ENCODE measurements around the gene WIPF1. TPM values are rescaled to one million over a fixed set of nuclear protein-coding genes. Genes with fewer than 3 reads are reported as not detected.

The WIPF1 gene
- total RNA-seq, 1 experiment from 2014 or later: 6.4 TPM

GRCh38 chr2:174633623-174633930 lies 36.0 kb upstream of the WIPF1 start (continued):
- TF ChIP-seq AFF4 (CRISPR knock-in tag; IDR thresholded peaks at IDR 0.05; ENCODE audit: borderline replicate concordance) (no peak), SOX15 (CRISPR knock-in tag; IDR thresholded peaks at IDR 0.05) (no peak), TCF7 (CRISPR knock-in tag; IDR thresholded peaks at IDR 0.05; ENCODE audit: low read depth) (no peak), ZNF396 (CRISPR knock-in tag; IDR thresholded peaks at IDR 0.05; ENCODE audit: borderline replicate concordance) (no peak), MYBL2 (CRISPR knock-in tag; IDR thresholded peaks at IDR 0.05) (no peak), ZNF317 (CRISPR knock-in tag; IDR thresholded peaks at IDR 0.05; ENCODE audit: borderline replicate concordance, low read depth) (no peak), NR1H2 (CRISPR knock-in tag; IDR thresholded peaks at IDR 0.05) (no peak), ZNF532 (CRISPR knock-in tag; IDR thresholded peaks at IDR 0.05; ENCODE audit: borderline replicate concordance) (no peak), E2F1 (CRISPR knock-in tag; IDR thresholded peaks at IDR 0.05) (no peak), ZNF416 (CRISPR knock-in tag; IDR thresholded peaks at IDR 0.05) (no peak), ATF3 (CRISPR knock-in tag; conservative IDR thresholded peaks at IDR 0.05) (no peak)

GRCh38 chr2:174632841-174633622 lies 35.4 kb upstream of the WIPF1 start:
- TF ChIP-seq ESRRA (CRISPR knock-in tag; IDR thresholded peaks at IDR 0.05; ENCODE audit: borderline replicate concordance): no peak
- no peak for TF ChIP-seq FOXP1 (CRISPR knock-in tag; IDR thresholded peaks at IDR 0.05; ENCODE audit: borderline replicate concordance)
- TF ChIP-seq ZNF416 (CRISPR knock-in tag; IDR thresholded peaks at IDR 0.05): no peak
- no peak for TF ChIP-seq CREB1 (CRISPR knock-in tag; IDR thresholded peaks at IDR 0.05)
- TF ChIP-seq ZNF317 (CRISPR knock-in tag; IDR thresholded peaks at IDR 0.05; ENCODE audit: borderline replicate concordance, low read depth): no peak
- TF ChIP-seq USF2 (CRISPR knock-in tag; IDR thresholded peaks at IDR 0.05): no peak
- TF ChIP-seq NFATC4 (CRISPR knock-in tag; IDR thresholded peaks at IDR 0.05): no peak
- TF ChIP-seq FOXK1 (CRISPR knock-in tag; IDR thresholded peaks at IDR 0.05): no peak
- DNase-seq (ENCODE audit: low spot score) (no peak), ATAC-seq (no peak)
- H3K27ac Mint-ChIP-seq: no peak overlapping the region
- H3K9me3 Mint-ChIP-seq: no peaks in the 10 kb centered on the region
- CTCF ChIA-PET: no interaction called here
- H3K36me3 Mint-ChIP-seq: no peaks in the 10 kb centered on the region
- no peak overlapping the region for H3K4me3 Mint-ChIP-seq
- peaks cover 11% of the 10 kb centered on the region for H3K4me1 Mint-ChIP-seq
- POLR2A ChIA-PET: no interaction called here
- H3K27me3 Mint-ChIP-seq (ENCODE audit: low read depth): no peaks in the 10 kb centered on the region

Data from WTC11 (cell line).